Kidney tubule cell (primary cell): ENCODE measurements around the gene SLC22A15.
"Not testable (repeated sequence)": the region's sequence is repeated elsewhere in the genome, so short reads cannot be mapped to it uniquely, and the experiment has no call there.

ENCODE experiments used
- DNase-seq: peaks from one replicate; pipeline ENCODE4 v3.0.0-alpha.2; 2018; ENCODE audit warnings: low spot score

SLC22A15 gene

GRCh38 chr1:115980998-115981993 is 5.0 kb downstream of the SLC22A15 start:
- peak; percentile 59 for DNase-seq

GRCh38 chr1:115982400-115982799 is 6.1 kb downstream of the SLC22A15 start:
- DNase-seq = no peak

GRCh38 chr1:115983584-115983983 is 7.3 kb downstream of the SLC22A15 start:
- no peak for DNase-seq

GRCh38 chr1:115987623-115988022 is 11.3 kb downstream of the SLC22A15 start:
- DNase-seq = no peak

- DNase-seq = no peak
Measured at GRCh38 chr1:115988953-115989352, 12.6 kb downstream of the SLC22A15 start.

- no peak for DNase-seq
Measured at GRCh38 chr1:115989699-115990098, 13.4 kb downstream of the SLC22A15 start.

GRCh38 chr1:115991909-115992308 is 15.6 kb downstream of the SLC22A15 start:
- no peak for DNase-seq

- DNase-seq = not testable (repeated sequence)
Measured at GRCh38 chr1:115997921-115998320, 21.6 kb downstream of the SLC22A15 start.

- peak; percentile 62 for DNase-seq
Measured at GRCh38 chr1:116001739-116002487, 25.6 kb downstream of the SLC22A15 start.

GRCh38 chr1:116002781-116003420 is 26.6 kb downstream of the SLC22A15 start:
- DNase-seq = no peak

- no peak for DNase-seq
Measured at GRCh38 chr1:116003823-116004222, 27.5 kb downstream of the SLC22A15 start.

- peak; percentile 3 for DNase-seq
Measured at GRCh38 chr1:116006486-116006964, 30.2 kb downstream of the SLC22A15 start.

GRCh38 chr1:116008656-116009390 is 32.5 kb downstream of the SLC22A15 start:
- no peak for DNase-seq

- no peak for DNase-seq
Measured at GRCh38 chr1:116012716-116013115, 36.4 kb downstream of the SLC22A15 start.

- DNase-seq = no peak
Measured at GRCh38 chr1:116015679-116016078, 39.4 kb downstream of the SLC22A15 start.

- DNase-seq = no peak
Measured at GRCh38 chr1:116018007-116018406, 41.7 kb downstream of the SLC22A15 start.

- no peak for DNase-seq
Measured at GRCh38 chr1:116019653-116020253, 43.4 kb downstream of the SLC22A15 start.

GRCh38 chr1:116020668-116021272 is 44.5 kb downstream of the SLC22A15 start:
- DNase-seq = peak; percentile 62

- no peak for DNase-seq
Measured at GRCh38 chr1:116024626-116025025, 48.3 kb downstream of the SLC22A15 start.

- DNase-seq = no peak
Measured at GRCh38 chr1:116026631-116027030, 50.3 kb downstream of the SLC22A15 start.
